MM.1S (cell line): ENCODE measurements around the gene PXMP2.

Experiments
- DNase-seq: peaks from one replicate; pipeline ENCODE4 v3.0.0-alpha.2; 2015
- H2AFZ ChIP-seq: fragments of 300-600 bp; sonication (generic); 2 replicates; pipeline ENCODE4 v1.6.0; 2016; ENCODE audit warnings: antibody characterized with exemption, low read length
- H3F3A ChIP-seq: fragments of 300-600 bp; sonication (generic); 2 replicates; pipeline ENCODE4 v1.6.1; 2016; ENCODE audit warnings: mild to moderate bottlenecking, antibody characterized with exemption, low read length, moderate library complexity, mixed read lengths; ENCODE audit not compliant: insufficient read depth
- H3K27ac ChIP-seq: fragments of 300-600 bp; sonication (generic); 2 replicates; pipeline ENCODE4 v1.5.1; 2016; ENCODE audit warnings: mild to moderate bottlenecking, low read length
- H3K27me3 ChIP-seq: fragments of 300-600 bp; sonication (generic); replicated peaks from 2 replicates; pipeline ENCODE4 v1.6.0; 2016; ENCODE audit warnings: low read length; ENCODE audit not compliant: insufficient read depth
- H3K36me3 ChIP-seq: fragments of 300-600 bp; sonication (generic); replicated peaks from 2 replicates; pipeline ENCODE4 v1.6.1; 2016; ENCODE audit warnings: mild to moderate bottlenecking, low read length, mixed read lengths; ENCODE audit not compliant: insufficient read depth
- H3K4me1 ChIP-seq: fragments of 300-600 bp; sonication (generic); 2 replicates; pipeline ENCODE4 v1.6.1; 2016; ENCODE audit warnings: low read length, mixed read lengths
- H3K4me2 ChIP-seq: fragments of 300-600 bp; sonication (generic); 2 replicates; pipeline ENCODE4 v1.6.0; 2016; ENCODE audit warnings: low read depth, low read length
- H3K4me3 ChIP-seq: fragments of 300-600 bp; sonication (generic); 2 replicates; pipeline ENCODE4 v1.5.1; 2016; ENCODE audit warnings: low read length, mixed read lengths
- H3K79me2 ChIP-seq: fragments of 300-600 bp; sonication (generic); 2 replicates; pipeline ENCODE4 v1.6.1; 2016; ENCODE audit warnings: mixed run types, low read length, mixed read lengths
- H3K9ac ChIP-seq: fragments of 300-600 bp; sonication (generic); 2 replicates; pipeline ENCODE4 v1.6.1; 2016; ENCODE audit warnings: low read length, mixed read lengths
- H3K9me2 ChIP-seq: fragments of 300-600 bp; sonication (generic); replicated peaks from 2 replicates; pipeline ENCODE4 v1.6.1; 2016; ENCODE audit warnings: mild to moderate bottlenecking, low read length, mixed read lengths; ENCODE audit not compliant: insufficient read depth
- H3K9me3 ChIP-seq: fragments of 300-600 bp; sonication (generic); replicated peaks from 2 replicates; pipeline ENCODE4 v1.6.1; 2016; ENCODE audit warnings: mild to moderate bottlenecking, low read length, mixed read lengths; ENCODE audit not compliant: insufficient read depth
- H4K20me1 ChIP-seq: fragments of 300-600 bp; sonication (generic); 2 replicates; pipeline ENCODE4 v1.6.1; 2016; ENCODE audit warnings: mild to moderate bottlenecking, low read length, moderate library complexity, mixed read lengths; ENCODE audit not compliant: insufficient read depth
- EZH2 ChIP-seq: fragments of 300-600 bp; sonication (generic); optimal IDR thresholded peaks from 2 replicates; pipeline ENCODE3; 2017; ENCODE audit warnings: low read depth, mild to moderate bottlenecking, antibody characterized with exemption, low read length, mixed read lengths
- EZH2phosphoT487 ChIP-seq: fragments of 300-600 bp; sonication (generic); IDR thresholded peaks from 2 replicates; pipeline ENCODE4 v1.6.1; 2018; ENCODE audit warnings: antibody characterized with exemption, low read length
- TF ChIP-seq, protein P1 (sequence below): fragments of 300-600 bp; sonication (generic); IDR thresholded peaks from 2 replicates; pipeline ENCODE4 v1.5.1; 2016; ENCODE audit warnings: antibody characterized with exemption, low read length, mixed read lengths

Gene PXMP2

GRCh38 chr12:132642846-132643835, 44.2 kb upstream of the PXMP2 start:
- no peaks in the 10 kb centered on the region for H3K27me3 ChIP-seq
- H3K9ac ChIP-seq, result no peak overlapping the region
- TF ChIP-seq EZH2phosphoT487 (no peak), EZH2 (no peak)
- TF ChIP-seq, protein P1, sequence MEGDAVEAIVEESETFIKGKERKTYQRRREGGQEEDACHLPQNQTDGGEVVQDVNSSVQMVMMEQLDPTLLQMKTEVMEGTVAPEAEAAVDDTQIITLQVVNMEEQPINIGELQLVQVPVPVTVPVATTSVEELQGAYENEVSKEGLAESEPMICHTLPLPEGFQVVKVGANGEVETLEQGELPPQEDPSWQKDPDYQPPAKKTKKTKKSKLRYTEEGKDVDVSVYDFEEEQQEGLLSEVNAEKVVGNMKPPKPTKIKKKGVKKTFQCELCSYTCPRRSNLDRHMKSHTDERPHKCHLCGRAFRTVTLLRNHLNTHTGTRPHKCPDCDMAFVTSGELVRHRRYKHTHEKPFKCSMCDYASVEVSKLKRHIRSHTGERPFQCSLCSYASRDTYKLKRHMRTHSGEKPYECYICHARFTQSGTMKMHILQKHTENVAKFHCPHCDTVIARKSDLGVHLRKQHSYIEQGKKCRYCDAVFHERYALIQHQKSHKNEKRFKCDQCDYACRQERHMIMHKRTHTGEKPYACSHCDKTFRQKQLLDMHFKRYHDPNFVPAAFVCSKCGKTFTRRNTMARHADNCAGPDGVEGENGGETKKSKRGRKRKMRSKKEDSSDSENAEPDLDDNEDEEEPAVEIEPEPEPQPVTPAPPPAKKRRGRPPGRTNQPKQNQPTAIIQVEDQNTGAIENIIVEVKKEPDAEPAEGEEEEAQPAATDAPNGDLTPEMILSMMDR, result no peak
- no peak for DNase-seq
- no peak overlapping the region for H3K4me3 ChIP-seq
- H3K79me2 ChIP-seq, result no peaks in the 10 kb centered on the region
- no peak overlapping the region for H3K27ac ChIP-seq
- no peak overlapping the region for H2AFZ ChIP-seq
- H3K9me3 ChIP-seq, result no peaks in the 10 kb centered on the region
- no peaks in the 10 kb centered on the region for H3K36me3 ChIP-seq
- no peaks in the 10 kb centered on the region for H4K20me1 ChIP-seq
- no peaks in the 10 kb centered on the region for H3K9me2 ChIP-seq
- H3K4me2 ChIP-seq, result no peak overlapping the region
- no peaks in the 10 kb centered on the region for H3K4me1 ChIP-seq
- no peaks in the 10 kb centered on the region for H3F3A ChIP-seq

DNA sequence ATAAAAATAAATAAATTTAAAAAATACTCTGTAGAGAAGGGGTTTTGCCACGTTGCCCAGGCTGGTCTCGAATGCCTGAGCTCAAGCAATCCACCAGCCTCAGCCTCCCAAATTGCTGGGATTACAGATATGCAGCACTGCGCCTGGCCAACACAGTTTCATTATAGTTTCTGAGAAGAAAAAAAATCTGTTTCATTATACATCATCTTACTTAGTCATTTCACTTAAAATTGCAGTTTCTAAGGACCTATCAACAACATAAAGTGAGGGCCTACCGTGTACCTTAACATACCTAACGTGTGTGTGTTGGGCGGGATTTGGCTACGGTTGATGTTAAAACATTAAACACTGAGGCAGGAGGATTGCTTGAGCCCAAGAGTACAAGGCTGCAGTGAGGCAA, 40.5 kb upstream of the PXMP2 start:
- Histone ChIP-seq H3F3A (no peaks in the 10 kb centered on the region), H3K27me3 (no peaks in the 10 kb centered on the region), H3K9ac (no peak overlapping the region), H3K9me3 (no peaks in the 10 kb centered on the region), H3K4me2 (no peak overlapping the region), H3K4me3 (no peak overlapping the region), H3K79me2 (no peaks in the 10 kb centered on the region), H3K4me1 (no peaks in the 10 kb centered on the region), H3K27ac (no peak overlapping the region), H2AFZ (no peak overlapping the region), H3K36me3 (no peaks in the 10 kb centered on the region), H3K9me2 (no peaks in the 10 kb centered on the region), H4K20me1 (no peaks in the 10 kb centered on the region)
- DNase-seq, result no peak
- TF ChIP-seq EZH2phosphoT487 (no peak), EZH2 (no peak)
- TF ChIP-seq, protein P1, result no peak

- H3K36me3 ChIP-seq, result no peaks in the 10 kb centered on the region
- no peak overlapping the region for H2AFZ ChIP-seq
These were observed 39.5 kb upstream of the PXMP2 start for GRCh38 chr12:132647858-132648257.

More at GRCh38 chr12:132647858-132648257, 39.5 kb upstream of the PXMP2 start:
- no peaks in the 10 kb centered on the region for H3K79me2 ChIP-seq
- TF ChIP-seq EZH2 (no peak), EZH2phosphoT487 (no peak)
- TF ChIP-seq, protein P1, result no peak
- H3K9ac ChIP-seq, result no peak overlapping the region
- H3K9me3 ChIP-seq, result no peaks in the 10 kb centered on the region
- no peak for DNase-seq
- no peaks in the 10 kb centered on the region for H3K4me1 ChIP-seq
- H4K20me1 ChIP-seq, result no peaks in the 10 kb centered on the region
- H3K4me2 ChIP-seq, result no peak overlapping the region
- no peaks in the 10 kb centered on the region for H3K9me2 ChIP-seq
- H3K27ac ChIP-seq, result no peak overlapping the region
- no peak overlapping the region for H3K4me3 ChIP-seq
- H3K27me3 ChIP-seq, result no peaks in the 10 kb centered on the region
- no peaks in the 10 kb centered on the region for H3F3A ChIP-seq
